Activated CD4-positive, alpha-beta T cell treated with anti-CD3 and anti-CD28 coated beads for 1 hour (primary cell): ENCODE data around the gene APOBEC3F.
A peak's percentile ranks its signal among the peaks of the same experiment; 100 is the strongest.
"Not testable (repeated sequence)": the region's sequence is repeated elsewhere in the genome, so short reads cannot be mapped to it uniquely, and the experiment has no call there.

Experiments
- DNase-seq: peaks from one replicate; pipeline ENCODE4 v3.0.0-alpha.2; 2020

APOBEC3F gene

GRCh38 chr22:39076155-39077025 lies 35.7 kb downstream of the APOBEC3F start:
- DNase-seq = not testable (repeated sequence)

- DNase-seq = not testable (repeated sequence)
These were observed 36.6 kb downstream of the APOBEC3F start, which contains the start of gene APOBEC3G for GRCh38 chr22:39077026-39077840. Gene APOBEC3G, plus strand, starts transcription at chr22:39077275. Its CDS starts 87 bp downstream, at chr22:39077362.

GRCh38 chr22:39077912-39078311 lies 37.2 kb downstream of the APOBEC3F start:
- not testable (repeated sequence) for DNase-seq

GRCh38 chr22:39078329-39078728 lies 37.7 kb downstream of the APOBEC3F start:
- DNase-seq = no peak

GRCh38 chr22:39079054-39079637 lies 38.5 kb downstream of the APOBEC3F start:
- DNase-seq = not testable (repeated sequence)

GRCh38 chr22:39080052-39080762 lies 39.5 kb downstream of the APOBEC3F start:
- no peak for DNase-seq

GRCh38 chr22:39081016-39081415 lies 40.4 kb downstream of the APOBEC3F start:
- no peak for DNase-seq

- DNase-seq = no peak
These were observed 40.9 kb downstream of the APOBEC3F start for GRCh38 chr22:39081598-39081997.

- no peak for DNase-seq
These were observed 42.8 kb downstream of the APOBEC3F start for GRCh38 chr22:39083212-39084165.

GRCh38 chr22:39084666-39085065 lies 44.0 kb downstream of the APOBEC3F start:
- no peak for DNase-seq

- no peak for DNase-seq
These were observed 46.4 kb downstream of the APOBEC3F start for GRCh38 chr22:39087098-39087497.

- no peak for DNase-seq
These were observed 47.4 kb downstream of the APOBEC3F start for GRCh38 chr22:39087881-39088684.

- no peak for DNase-seq
These were observed 48.0 kb downstream of the APOBEC3F start for GRCh38 chr22:39088685-39089032.

GRCh38 chr22:39089928-39090327 lies 49.3 kb downstream of the APOBEC3F start:
- DNase-seq = no peak

GRCh38 chr22:39090426-39091064 lies 49.9 kb downstream of the APOBEC3F start:
- peak; percentile 57 for DNase-seq

GRCh38 chr22:39091126-39092081 lies 50.7 kb downstream of the APOBEC3F start:
- DNase-seq = no peak

- DNase-seq = no peak
These were observed 51.6 kb downstream of the APOBEC3F start for GRCh38 chr22:39092111-39092862.
